ENCODE measurements around the gene RIMKLA.

The RIMKLA gene

GRCh38 chr1:42335809-42336518 is 44.6 kb upstream of the RIMKLA start:
- peak; percentile 71 for DNase-seq (ENCODE audit: low read depth)
- no peak for TF ChIP-seq CTCF (conservative IDR thresholded peaks at IDR 0.05; ENCODE audit: control insufficient read depth, insufficient read depth, low read depth, low read length)

GRCh38 chr1:42336978-42337377 is 43.6 kb upstream of the RIMKLA start:
- no peak for TF ChIP-seq CTCF (conservative IDR thresholded peaks at IDR 0.05; ENCODE audit: control insufficient read depth, insufficient read depth, low read depth, low read length)
- no peak for DNase-seq (ENCODE audit: low read depth)
- H3K4me3 ChIP-seq (ENCODE audit: control insufficient read depth, low read depth, low read length): no peak overlapping the region

More at GRCh38 chr1:42335809-42336518, 44.6 kb upstream of the RIMKLA start:
- peak overlapping the region; percentile 93 for H3K4me3 ChIP-seq (ENCODE audit: control insufficient read depth, low read depth, low read length)

GRCh38 chr1:42340093-42340492 is 40.5 kb upstream of the RIMKLA start:
- TF ChIP-seq CTCF (conservative IDR thresholded peaks at IDR 0.05; ENCODE audit: control insufficient read depth, insufficient read depth, low read depth, low read length): no peak
- no peak overlapping the region for H3K4me3 ChIP-seq (ENCODE audit: control insufficient read depth, low read depth, low read length)
- DNase-seq (ENCODE audit: low read depth): peak; percentile 21

- no peak for DNase-seq (ENCODE audit: low read depth)
- no peak overlapping the region for H3K4me3 ChIP-seq (ENCODE audit: control insufficient read depth, low read depth, low read length)
- no peak for TF ChIP-seq CTCF (conservative IDR thresholded peaks at IDR 0.05; ENCODE audit: control insufficient read depth, insufficient read depth, low read depth, low read length)
These were observed 39.7 kb upstream of the RIMKLA start for GRCh38 chr1:42340901-42341300.

GRCh38 chr1:42343049-42343448 is 37.5 kb upstream of the RIMKLA start:
- DNase-seq (ENCODE audit: low read depth): no peak
- H3K4me3 ChIP-seq (ENCODE audit: control insufficient read depth, low read depth, low read length): no peak overlapping the region
- no peak for TF ChIP-seq CTCF (conservative IDR thresholded peaks at IDR 0.05; ENCODE audit: control insufficient read depth, insufficient read depth, low read depth, low read length)

GRCh38 chr1:42348498-42348897 is 32.1 kb upstream of the RIMKLA start:
- no peak for DNase-seq (ENCODE audit: low read depth)
- TF ChIP-seq CTCF (conservative IDR thresholded peaks at IDR 0.05; ENCODE audit: control insufficient read depth, insufficient read depth, low read depth, low read length): no peak
- H3K4me3 ChIP-seq (ENCODE audit: control insufficient read depth, low read depth, low read length): no peak overlapping the region
